GM13976 (cell line): Measurements from ENCODE around the gene EPN3.
A peak's percentile ranks its signal among the peaks of the same experiment; 100 is the strongest.

Experiments used
- DNase-seq: peaks from one replicate; pipeline ENCODE4 v3.0.0; 2012; ENCODE audit warnings: low spot score
- CTCF ChIP-seq: IDR thresholded peaks from 2 replicates; pipeline ENCODE4 v1.5.1; 2012; ENCODE audit warnings: borderline replicate concordance, mild to moderate bottlenecking; ENCODE audit not compliant: insufficient read depth; ENCODE audit errors: extremely low read depth, missing control alignments, control extremely low read depth
- in situ Hi-C: fragments of 300-500 bp; cut with MboI; formaldehyde crosslinking; loops from one replicate; pipeline ENCODE4 v1.12.0; 2022; ENCODE audit warnings: low sequenced_read_pairs, mixed read lengths, inconsistent platforms; ENCODE audit not compliant: unreplicated experiment

Gene EPN3

GRCh38 chr17:50541716-50542688 lies 9.5 kb downstream of the EPN3 start:
- in situ Hi-C loops: loop anchor here (5.0 to 10.0 kb wide), 2 partner anchors 50 to 293 kb away; partner anchors contain the start of gene WFIKKN2
- peak; percentile 99 for DNase-seq
- peak; percentile 16 for TF ChIP-seq CTCF

GRCh38 chr17:50542795-50543774 lies 10.6 kb downstream of the EPN3 start:
- in situ Hi-C loops: loop anchor here (5.0 to 10.0 kb wide), 2 partner anchors 51 to 292 kb away; partner anchors contain the start of gene WFIKKN2
- TF ChIP-seq CTCF: no peak

DNA sequence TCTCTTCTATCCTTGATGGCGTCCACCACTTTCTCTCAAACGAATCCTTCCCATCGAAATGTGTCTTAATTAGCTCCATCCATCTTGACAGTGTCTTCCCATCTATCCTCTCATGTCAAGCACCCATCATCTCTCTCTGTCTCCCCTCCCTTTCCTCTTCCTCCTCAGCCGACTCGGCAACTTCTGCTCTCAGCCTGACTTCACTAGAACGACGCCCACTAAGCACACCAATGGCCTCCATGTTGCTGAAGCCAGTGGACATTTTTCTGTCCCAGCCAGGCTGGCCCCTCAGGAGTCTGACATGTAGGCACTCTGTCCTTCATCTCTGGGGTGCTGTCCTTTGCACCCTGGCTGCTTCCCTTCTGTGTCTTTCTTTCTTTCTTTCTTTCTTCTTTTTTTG lies 12.0 kb downstream of the EPN3 start:
- DNase-seq: no peak
- TF ChIP-seq CTCF: no peak
- in situ Hi-C loops: loop anchor here (5.0 to 10.0 kb wide), 2 partner anchors 52 to 290 kb away; partner anchors contain the start of gene WFIKKN2

More at GRCh38 chr17:50542795-50543774, 10.6 kb downstream of the EPN3 start:
- DNase-seq: no peak

DNA sequence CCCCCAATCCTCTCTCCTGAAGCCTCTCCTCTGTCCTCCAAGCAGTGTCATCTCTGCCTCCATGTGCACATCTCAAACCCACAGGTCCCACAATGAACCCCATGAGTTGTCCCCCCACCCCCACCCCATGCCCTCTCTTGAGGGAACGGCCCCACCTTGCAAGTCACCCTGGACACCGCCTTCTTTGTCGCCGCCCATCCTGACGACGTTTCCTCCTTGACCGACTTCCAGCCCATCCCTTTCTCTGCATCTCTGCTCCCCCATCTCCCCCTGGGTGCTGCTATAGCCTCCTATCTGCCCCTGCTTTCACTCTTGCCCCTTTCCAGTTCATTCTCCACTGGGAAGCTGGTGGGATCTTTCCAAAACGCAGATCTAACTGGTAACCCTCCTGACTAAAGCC lies 12.8 kb downstream of the EPN3 start:
- in situ Hi-C loops: loop anchor here (10.0 kb wide), 1 partner anchor 289 kb away; the partner anchor contains the start of gene WFIKKN2
- DNase-seq: no peak
- no peak for TF ChIP-seq CTCF

- no peak for DNase-seq
- TF ChIP-seq CTCF: no peak
- in situ Hi-C loops: loop anchor here (10.0 kb wide), 1 partner anchor 288 kb away; the partner anchor contains the start of gene WFIKKN2
Observed at GRCh38 chr17:50546701-50547034, 14.1 kb downstream of the EPN3 start.
